Tongue (tissue), 2 donors: ENCODE measurements around the gene TRIM63. TPM values are rescaled to one million over a fixed set of nuclear protein-coding genes. Genes with fewer than 3 reads are reported as not detected.

Experiments used
- DNase-seq: peaks from one replicate; pipeline ENCODE4 v3.0.0-alpha.2; 2015
- total RNA-seq: library from RNA; depleted of rRNA; stranded (reverse); fragments of >200 nt; gene quantifications from one replicate; pipeline ENCODE4 v1.2.3, GENCODE V29; 2014

Gene TRIM63
- total RNA-seq, 1 donor from 2014 or later, result 64.5 TPM

DNA sequence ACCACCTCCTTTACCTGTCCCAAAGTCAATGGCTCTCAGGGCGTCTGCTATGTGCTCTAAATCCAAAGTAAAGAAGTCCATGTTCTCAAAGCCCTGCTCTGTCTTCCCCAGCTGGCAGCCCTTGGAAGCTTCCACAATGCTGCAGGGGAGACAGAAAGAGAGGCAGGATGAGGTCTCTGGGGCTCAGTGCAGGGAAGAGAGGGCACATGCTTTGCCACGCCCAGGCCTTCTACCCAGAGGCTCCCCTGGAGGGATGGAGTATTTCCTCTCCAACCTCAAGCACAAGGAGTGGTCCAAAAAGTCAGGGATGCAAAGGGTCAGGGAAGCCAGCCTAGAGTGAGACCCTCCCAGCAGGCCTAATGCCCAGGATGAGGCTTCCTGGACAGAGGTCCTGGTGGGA lies 10.2 kb downstream of the TRIM63 start:
- DNase-seq, result no peak

- DNase-seq, result no peak
Observed at GRCh38 chr1:26055041-26055440, 12.4 kb downstream of the TRIM63 start.

- DNase-seq, result no peak
Observed at GRCh38 chr1:26053718-26054560, 13.5 kb downstream of the TRIM63 start.

- DNase-seq, result no peak
Observed at GRCh38 chr1:26050248-26050640, 17.2 kb downstream of the TRIM63 start.

DNA sequence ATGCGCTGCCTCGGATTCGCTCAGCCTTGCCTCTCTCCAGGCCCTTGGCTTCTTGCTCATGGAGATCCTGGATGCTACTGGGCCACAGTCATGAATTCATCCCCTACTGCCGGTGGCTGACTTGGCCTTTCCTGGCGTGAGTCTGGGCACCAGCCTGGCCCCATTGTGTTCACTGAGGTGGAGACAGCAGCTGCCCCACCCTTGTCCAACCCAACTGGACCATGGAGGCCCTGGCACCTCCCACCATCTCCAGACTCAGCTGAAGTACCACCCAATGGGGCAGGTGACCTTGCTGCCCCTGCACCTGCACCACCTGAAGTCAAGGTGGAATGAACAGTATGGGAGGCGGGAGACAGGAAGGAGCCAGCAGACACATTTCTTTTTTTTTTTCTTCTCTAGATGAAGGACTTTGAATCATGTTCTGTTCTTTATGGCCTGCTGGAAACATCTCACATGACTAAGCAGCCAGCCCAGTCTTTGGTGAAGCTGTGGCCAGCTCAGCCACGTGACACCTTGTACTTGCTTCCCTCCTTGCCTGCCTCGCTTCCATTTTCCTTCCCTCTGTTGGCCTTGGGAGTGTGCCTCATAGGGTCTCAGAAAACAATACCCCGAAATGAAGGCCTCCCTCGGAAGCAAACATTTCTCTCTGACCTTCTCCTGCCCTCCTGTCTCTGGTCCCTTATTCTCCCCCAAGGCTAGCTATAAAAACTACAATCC lies 17.7 kb downstream of the TRIM63 start:
- no peak for DNase-seq

GRCh38 chr1:26047278-26047874 lies 20.1 kb downstream of the TRIM63 start:
- DNase-seq, result no peak

DNA sequence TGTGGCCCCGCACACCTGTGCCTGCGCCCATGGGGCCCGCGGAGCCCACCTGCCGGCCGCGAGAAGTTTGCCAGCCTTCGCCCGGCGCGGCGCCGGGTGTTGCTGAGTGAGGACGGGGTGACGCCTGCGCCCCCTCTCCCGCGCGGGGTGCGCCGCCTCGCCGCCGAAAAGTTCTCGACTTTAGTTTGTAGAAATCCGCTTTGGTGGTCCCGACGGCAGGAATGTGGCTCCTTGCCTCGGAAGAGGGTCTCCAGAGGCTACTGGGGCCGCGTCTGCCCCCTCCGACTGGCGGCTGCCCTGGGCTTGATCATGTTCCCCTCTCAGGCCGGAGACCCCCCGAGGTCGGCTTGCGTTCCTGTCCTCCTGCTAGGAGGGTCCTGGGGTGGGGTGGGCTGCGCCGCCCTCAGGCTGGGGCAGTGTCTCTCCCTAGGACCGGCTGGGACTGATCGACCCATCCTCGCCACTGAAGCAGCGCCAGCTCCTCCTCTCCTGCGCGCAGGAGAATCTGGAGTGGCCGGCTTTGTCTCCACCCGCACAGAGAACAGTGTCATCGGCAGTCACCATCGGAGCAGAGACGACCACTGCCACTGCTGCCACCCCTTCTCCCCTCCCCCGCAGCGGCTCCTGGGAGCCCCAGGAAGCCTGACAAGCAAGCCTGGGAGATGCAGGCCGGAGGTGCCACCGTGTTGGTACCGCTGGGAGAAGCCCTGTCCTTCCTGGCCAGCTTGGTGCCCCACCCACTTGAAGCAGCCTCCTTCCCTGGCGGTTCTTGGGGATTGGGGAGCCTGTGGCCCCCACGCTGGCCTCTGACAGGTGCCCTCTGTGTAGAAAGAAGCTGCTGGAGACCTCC lies 21.0 kb downstream of the TRIM63 start:
- no peak for DNase-seq

GRCh38 chr1:26045722-26046245 lies 21.6 kb downstream of the TRIM63 start, which contains the start of gene SLC30A2:
Gene SLC30A2, minus strand, starts transcription at chr1:26046118. Its CDS starts 222 bp downstream, at chr1:26045896.
- DNase-seq, result no peak

DNA sequence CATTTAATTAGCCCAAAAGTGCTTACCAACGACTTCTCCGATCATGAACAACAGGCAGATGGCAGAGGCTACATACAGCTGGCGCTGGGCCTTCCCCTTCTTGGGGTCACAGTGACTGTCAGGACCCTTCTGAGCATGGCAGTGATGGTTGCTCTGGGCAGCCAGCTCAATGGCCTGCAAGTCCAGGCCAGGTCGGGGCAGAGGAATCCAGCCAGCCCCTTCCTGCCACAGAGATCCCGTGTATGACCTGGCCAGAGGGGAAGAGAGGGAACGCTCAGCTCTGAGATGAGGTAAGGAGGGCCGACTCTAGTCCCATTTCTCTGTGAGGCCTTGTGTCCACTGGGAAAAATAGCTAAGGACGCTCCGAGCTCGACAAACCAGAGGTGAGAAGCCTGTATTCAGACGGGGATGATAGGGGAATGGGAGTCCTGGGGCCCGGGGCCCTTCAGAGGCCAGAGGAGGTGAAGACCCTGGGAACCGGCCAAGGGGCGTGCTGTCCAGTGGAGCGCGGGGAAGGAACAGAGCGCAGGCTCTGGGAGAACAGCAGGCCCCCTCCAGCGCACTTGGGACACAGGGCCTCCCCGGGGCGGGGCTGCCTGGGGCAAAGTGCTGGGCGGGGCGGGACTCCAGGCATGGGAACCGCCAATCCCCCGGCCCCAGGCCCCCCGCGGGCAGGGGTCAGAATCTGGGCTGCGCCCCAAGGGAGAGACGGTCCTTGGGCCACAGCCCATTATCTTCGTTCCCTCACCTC lies 22.3 kb downstream of the TRIM63 start:
- DNase-seq, result no peak

DNA sequence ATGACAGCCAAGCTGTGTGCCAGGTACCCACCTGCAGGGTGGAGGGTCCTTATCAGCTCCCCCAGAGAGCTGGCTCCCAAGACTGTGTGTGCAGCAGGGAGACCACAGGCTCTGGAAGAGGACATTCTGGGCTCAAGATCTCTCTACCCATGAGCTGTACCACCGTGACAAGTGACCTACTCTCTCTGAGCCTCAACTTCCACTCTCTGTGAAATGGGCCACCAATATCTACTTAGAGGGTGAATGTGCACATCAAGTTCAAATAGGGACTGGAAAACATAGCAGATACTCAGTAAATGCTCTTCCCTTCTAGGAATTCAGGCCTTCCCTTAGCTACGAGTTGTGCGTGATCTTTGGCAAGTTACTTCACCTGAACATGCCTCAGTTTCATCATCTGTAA lies 23.0 kb downstream of the TRIM63 start:
- DNase-seq, result no peak

DNA sequence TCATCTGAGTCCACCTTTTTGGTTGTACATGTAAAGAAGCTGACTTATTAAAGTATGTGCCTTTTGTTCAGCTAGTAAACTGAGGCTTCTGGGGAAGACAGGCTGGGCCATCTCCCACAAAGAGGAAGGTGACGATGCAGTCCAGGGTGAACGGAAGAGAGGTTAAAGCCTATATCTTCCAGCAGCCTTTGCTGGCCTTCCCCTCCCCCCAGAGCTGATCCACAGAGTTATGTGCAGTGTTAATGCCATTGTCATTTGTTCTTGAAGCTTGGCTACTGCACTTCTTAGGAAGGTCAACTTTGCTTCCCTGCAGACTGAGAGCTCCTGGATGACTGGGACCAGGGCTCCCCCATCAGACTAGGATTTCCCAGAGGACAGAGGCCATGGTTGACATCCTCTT lies 23.7 kb downstream of the TRIM63 start:
- DNase-seq, result no peak

DNA sequence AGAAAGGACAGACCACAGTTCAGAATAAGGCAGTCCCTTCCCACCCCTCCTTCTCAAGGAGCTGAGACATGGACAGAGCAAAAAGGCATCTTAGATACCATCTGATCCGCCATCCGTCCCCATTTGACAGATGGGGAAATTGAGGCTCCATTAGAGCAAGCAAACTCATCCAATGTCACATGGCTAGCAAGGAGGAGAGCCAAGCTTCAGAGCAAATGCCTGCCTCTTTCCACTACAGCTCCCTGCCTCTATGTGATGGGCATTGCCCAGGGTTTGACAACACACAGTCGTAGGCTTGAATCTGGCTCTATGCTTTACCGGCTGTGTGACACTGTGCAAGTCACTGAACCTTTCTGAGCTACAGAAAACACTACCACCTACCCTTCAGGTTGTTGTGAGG lies 25.5 kb downstream of the TRIM63 start:
- no peak for DNase-seq

DNA sequence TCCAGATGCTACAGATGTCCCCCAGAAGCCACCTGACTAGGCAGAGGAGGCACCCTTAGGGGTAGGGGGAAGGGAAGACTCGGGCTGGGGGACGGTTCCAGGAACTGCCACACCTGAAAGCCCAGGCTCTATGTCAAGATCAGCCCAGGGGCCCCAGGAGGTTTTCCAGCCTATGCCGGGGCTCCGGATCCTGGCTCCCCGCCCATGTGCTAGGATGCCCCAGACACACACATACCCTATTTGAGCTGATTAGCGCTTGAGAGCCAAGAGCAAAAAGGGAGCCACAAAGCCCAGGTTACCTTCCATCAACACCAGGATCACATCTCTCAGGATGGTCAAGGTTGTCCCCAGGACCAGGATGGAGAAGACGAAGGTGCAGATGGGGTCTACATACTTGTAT lies 26.0 kb downstream of the TRIM63 start:
- DNase-seq, result no peak

- no peak for DNase-seq
Observed at GRCh38 chr1:26038904-26039303, 28.5 kb downstream of the TRIM63 start.

DNA sequence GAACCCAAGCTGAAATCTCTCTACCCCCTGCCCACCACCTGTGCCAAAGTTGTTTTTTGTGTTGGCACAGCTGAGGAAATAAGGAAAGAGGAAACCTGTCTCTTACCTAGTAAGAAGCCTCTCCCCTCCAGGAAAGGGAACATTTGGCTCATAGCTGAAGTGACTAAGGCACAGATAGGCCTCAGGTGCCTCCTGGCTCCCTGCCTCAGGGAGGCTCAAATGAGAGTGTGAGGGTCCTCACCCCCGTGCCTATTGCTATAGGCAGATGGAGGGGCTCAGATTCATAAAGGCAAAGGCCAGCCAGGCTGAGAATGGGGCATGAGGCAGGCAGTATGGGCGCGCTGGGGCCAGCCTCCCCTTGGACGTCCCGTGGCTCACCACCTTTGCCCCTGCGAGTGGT lies 29.0 kb downstream of the TRIM63 start:
- no peak for DNase-seq

GRCh38 chr1:26037904-26038303 lies 29.5 kb downstream of the TRIM63 start:
- no peak for DNase-seq

DNA sequence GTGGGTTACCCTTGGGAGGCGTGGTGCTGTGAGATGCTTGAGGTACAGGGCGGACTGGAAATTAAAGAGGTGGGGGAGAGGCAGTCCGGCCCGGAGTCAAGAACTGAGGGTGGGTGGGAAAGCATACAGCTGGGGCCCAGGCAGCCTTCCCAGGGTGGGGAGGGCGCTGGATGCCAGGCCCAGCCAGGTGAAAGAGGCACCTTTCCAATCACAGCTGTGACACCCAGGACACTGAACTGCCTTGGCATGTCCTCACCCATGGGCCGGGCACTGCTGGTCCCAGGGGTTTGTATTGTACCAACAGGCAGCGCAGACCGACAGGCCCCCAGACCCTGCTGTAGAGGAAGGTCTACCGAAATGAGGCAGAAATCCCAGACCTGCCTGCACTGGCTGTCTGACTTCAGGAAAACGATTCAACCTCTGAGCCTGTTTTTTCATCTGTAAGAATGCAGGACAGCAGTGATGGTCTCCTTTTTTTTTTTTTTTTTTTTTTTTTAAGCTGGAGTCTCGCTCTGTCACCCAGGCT lies 30.6 kb downstream of the TRIM63 start:
- no peak for DNase-seq

DNA sequence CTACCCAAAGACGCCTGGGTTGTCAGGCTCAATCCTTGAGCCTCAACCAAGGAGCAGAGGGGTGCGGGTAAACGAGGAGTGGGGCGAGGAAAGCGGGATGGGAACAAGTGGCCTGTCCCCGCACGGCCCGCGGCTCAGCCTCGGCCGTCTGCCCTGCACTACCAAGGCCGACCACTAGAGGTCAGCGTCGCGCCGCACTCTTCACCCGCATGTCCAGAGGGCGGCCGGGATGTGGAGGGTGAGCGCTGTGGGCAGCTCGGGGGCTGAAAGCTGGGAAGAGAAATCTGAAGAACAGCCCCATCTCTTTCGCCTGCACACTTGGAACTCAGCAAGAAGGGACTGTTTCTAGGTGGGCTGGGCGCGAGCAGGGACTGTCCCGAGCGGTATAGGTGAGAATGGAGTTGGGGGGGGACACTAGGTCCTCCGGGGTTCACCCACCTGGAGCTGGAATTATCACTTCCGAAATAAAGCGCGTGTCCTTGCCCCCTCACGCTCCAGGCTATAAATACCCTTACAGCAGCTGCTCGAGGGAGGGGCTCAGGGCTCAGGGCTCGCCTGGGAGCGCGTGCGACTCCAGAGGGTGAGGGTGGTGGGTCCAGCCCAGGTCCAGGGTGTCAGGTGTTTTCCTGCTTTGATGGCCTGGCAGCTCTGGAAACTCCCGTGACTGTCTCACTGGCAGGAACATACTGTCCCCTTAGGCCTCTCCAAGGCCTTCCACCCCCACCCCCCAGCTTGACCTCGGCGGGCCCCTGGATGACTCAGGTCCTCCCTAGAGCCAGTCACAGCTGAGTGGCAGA lies 31.3 kb downstream of the TRIM63 start:
- peak; percentile 90 for DNase-seq

GRCh38 chr1:26035203-26035958 lies 32.0 kb downstream of the TRIM63 start:
- DNase-seq, result peak; percentile 96
